ENCODE results near the gene NGDN. TPM values are rescaled to one million over a fixed set of nuclear protein-coding genes. Genes with fewer than 3 reads are reported as not detected.

Gene NGDN
- total RNA-seq, 6 donors from 2014 or later, result 25.4 to 42.6 (median 35.5) TPM

DNA sequence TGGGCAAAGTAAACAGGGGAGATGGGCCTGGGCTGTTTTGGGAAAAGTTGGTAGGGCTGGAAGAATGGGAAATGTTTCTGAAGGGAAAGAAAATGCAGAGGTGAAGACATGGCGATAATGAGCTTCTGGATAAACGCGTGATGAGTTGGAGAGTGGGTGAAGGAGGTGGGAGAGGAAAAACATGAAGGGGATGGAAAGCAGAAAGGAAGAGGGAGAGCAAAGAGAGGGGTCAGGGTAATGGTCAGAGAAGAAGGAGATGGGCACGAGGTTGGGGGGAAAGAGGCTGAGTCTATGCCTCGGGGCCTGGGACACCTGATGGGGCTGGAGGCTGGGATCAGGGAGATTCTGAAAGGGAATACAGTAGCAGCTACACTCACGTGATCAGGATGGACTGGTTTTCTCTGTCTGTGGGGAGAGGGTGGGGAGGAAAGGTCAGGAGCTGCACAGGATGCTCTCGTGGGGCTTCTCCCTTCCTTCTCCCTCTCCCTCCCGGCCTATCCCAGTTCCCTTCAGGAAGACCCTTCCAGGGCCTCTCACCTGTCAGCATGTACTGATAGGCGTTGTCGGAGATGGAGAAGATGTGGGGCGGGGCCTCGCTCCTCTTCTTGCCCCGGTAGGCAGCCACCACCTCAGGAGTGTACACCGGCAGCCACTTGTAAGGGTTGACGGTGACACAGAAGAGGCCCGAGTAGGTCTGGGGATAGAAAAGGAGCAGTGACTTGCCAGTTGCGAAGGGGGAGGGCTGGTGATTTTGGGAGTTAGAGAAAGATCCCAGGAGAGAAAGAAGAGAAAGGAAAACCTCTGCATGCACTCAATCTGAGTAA is 37.2 kb upstream of the NGDN start:
- no peak overlapping the region for H3K27ac ChIP-seq
- ATAC-seq (ENCODE audit: low FRiP score in 2 of 2) (no peak), DNase-seq (no peak)
- no peaks in the 10 kb centered on the region for H3K36me3 ChIP-seq
- WGBS, 2 donors, result 76 to 78% methylated on average over 17 of the region's 17 CpGs
- no peak overlapping the region for H3K4me3 ChIP-seq
- no peak for TF ChIP-seq CTCF (IDR thresholded peaks at IDR 0.05)
- no peak for TF ChIP-seq EP300 (IDR thresholded peaks at IDR 0.05)
- TF ChIP-seq POLR2AphosphoS5 (IDR thresholded peaks at IDR 0.05), result no peak
- no peak for TF ChIP-seq POLR2A (IDR thresholded peaks at IDR 0.05)
- H3K9me3 ChIP-seq, result no peaks in the 10 kb centered on the region
- no peaks in the 10 kb centered on the region for H3K4me1 ChIP-seq
- H3K27me3 ChIP-seq, result no peaks in the 10 kb centered on the region

DNA sequence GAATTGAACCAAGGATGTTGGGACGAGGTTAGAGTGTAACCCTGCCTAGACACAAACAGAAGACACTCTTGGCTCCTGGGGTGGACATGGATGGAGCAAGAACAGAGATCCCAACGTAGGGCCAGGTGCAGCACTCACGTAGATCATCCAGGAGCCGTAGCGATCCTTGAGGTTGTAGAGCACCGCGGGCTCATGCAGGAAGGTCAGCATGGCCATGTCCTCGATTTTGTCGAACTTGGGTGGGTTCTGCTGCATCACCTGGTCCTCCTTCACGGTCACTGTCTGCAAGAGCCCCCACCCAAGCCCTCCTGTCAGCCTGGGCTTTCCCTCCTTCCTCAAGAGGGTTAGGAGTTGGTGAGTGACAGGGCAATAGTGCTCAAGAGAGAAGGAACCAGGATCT is 36.6 kb upstream of the NGDN start:
- TF ChIP-seq POLR2A (IDR thresholded peaks at IDR 0.05) (no peak), EP300 (IDR thresholded peaks at IDR 0.05) (no peak), CTCF (IDR thresholded peaks at IDR 0.05) (no peak), POLR2AphosphoS5 (IDR thresholded peaks at IDR 0.05) (no peak)
- Histone ChIP-seq H3K9me3 (no peaks in the 10 kb centered on the region), H3K4me3 (no peak overlapping the region), H3K27ac (no peak overlapping the region), H3K27me3 (no peaks in the 10 kb centered on the region), H3K36me3 (no peaks in the 10 kb centered on the region), H3K4me1 (no peaks in the 10 kb centered on the region)
- DNase-seq (no peak), ATAC-seq (ENCODE audit: low FRiP score in 2 of 2) (no peak)
- 87 to 89% methylated on average over 10 of the region's 10 CpGs for WGBS, 2 donors

DNA sequence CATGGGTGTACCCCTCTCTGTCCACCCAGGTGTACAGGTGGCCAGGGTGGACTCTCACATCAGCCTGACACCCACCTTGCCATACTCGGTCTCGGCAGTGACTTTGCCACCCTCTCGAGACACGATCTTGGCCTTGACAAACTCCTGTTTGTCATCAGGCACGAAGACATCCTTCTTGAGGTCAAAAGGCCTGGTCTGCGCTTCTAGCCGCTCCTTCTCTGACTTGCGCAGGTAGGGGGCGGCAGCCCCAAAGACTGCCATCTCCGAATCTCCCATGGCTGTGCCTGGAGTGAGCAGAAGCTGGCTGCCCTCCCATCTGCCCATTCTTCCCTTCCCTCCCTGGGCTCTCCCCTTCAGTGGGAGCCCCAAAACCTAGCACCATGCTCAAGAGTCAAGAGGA is 36.0 kb upstream of the NGDN start:
- Histone ChIP-seq H3K4me1 (no peaks in the 10 kb centered on the region), H3K27ac (no peak overlapping the region), H3K36me3 (no peaks in the 10 kb centered on the region), H3K9me3 (no peaks in the 10 kb centered on the region), H3K27me3 (no peaks in the 10 kb centered on the region), H3K4me3 (no peak overlapping the region)
- no peak for ATAC-seq (ENCODE audit: low FRiP score in 2 of 2)
- 75 to 76% methylated on average over 4 to 10 of the region's 10 CpGs for WGBS, 2 donors
- TF ChIP-seq POLR2A (IDR thresholded peaks at IDR 0.05) (no peak), CTCF (IDR thresholded peaks at IDR 0.05) (no peak), EP300 (IDR thresholded peaks at IDR 0.05) (no peak), POLR2AphosphoS5 (IDR thresholded peaks at IDR 0.05) (no peak)
- DNase-seq, result no peak

GRCh38 chr14:23434488-23435222 is 34.8 kb upstream of the NGDN start:
- no peaks in the 10 kb centered on the region for H3K36me3 ChIP-seq
- no peaks in the 10 kb centered on the region for H3K9me3 ChIP-seq
- WGBS, 2 donors, result 86 to 89% methylated on average over 8 of the region's 8 CpGs
- H3K27me3 ChIP-seq, result no peaks in the 10 kb centered on the region
- H3K4me1 ChIP-seq, result no peaks in the 10 kb centered on the region
- TF ChIP-seq POLR2AphosphoS5 (IDR thresholded peaks at IDR 0.05) (no peak), CTCF (IDR thresholded peaks at IDR 0.05) (no peak), EP300 (IDR thresholded peaks at IDR 0.05) (no peak), POLR2A (IDR thresholded peaks at IDR 0.05) (no peak)
- DNase-seq, result peak in 1 of 2 donors; percentile 13
- no peak overlapping the region for H3K27ac ChIP-seq
- no peak overlapping the region for H3K4me3 ChIP-seq
- ATAC-seq (ENCODE audit: low FRiP score in 2 of 2), result no peak
